B cell (primary cell): ENCODE data around the gene NBPF3. TPM values are rescaled to one million over a fixed set of nuclear protein-coding genes. Genes with fewer than 3 reads are reported as not detected.
A peak's percentile ranks its signal among the peaks of the same experiment; 100 is the strongest.

Experiments
- ATAC-seq: fragments of 200-7000 bp; cut with Tn5 transposase; one replicate; pipeline ENCODE4 v1.10.0; 2021; ENCODE audit warnings: low read depth, mild to moderate bottlenecking, moderate number of reproducible peaks, moderate library complexity
- CTCF ChIA-PET: fragments of 350-600 bp; sonication (Branson Sonifier 250); formaldehyde crosslinking; loops from one replicate; lab custom pipeline; 2021; ENCODE audit warnings: antibody characterized with exemption, inconsistent platforms; lab: Charles Lee
- POLR2A ChIA-PET: fragments of 350-600 bp; sonication (Branson Sonifier 250); formaldehyde crosslinking; loops from one replicate; lab custom pipeline; 2021; ENCODE audit warnings: antibody characterized with exemption; lab: Charles Lee
- DNase-seq: peaks from one replicate; pipeline ENCODE4 v3.0.0; 2013
- H2AFZ ChIP-seq: 2 replicates; pipeline ENCODE4 v1.6.1; 2012; ENCODE audit warnings: mild to moderate bottlenecking, low read depth, low read length; ENCODE audit not compliant: insufficient read depth, poor library complexity, severe bottlenecking
- H3K27ac ChIP-seq, 2 donors: 1 replicate in 1 of 2; 2 replicates in 1 of 2; pipeline ENCODE4 v1.5.1; 2012 to 2013; ENCODE audit warnings: low read length in 2 of 2, mild to moderate bottlenecking in 2 of 2, moderate library complexity in 1 of 2
- H3K27me3 ChIP-seq, 4 experiments: fragments of 200-600 bp in 1 of 4; sonication (generic) in 1 of 4; replicated peaks in 1 of 4; 1 replicate in 2 of 4; 2 replicates in 2 of 4; pipeline versions ENCODE4 v1.6.1 to v1.7.0; 2013 to 2016; ENCODE audit warnings: low read length in 3 of 4, mild to moderate bottlenecking in 2 of 4, mixed read lengths in 1 of 4, moderate library complexity in 1 of 4; ENCODE audit not compliant: insufficient read depth in 4 of 4, control insufficient read depth in 3 of 4; ENCODE audit errors: control extremely low read depth in 1 of 4
- H3K36me3 ChIP-seq, 2 experiments: replicated peaks in 1 of 2; 1 replicate in 1 of 2; 2 replicates in 1 of 2; pipeline versions ENCODE4 v1.6.1 to v1.7.1; 2013; ENCODE audit warnings: low read length in 1 of 2; ENCODE audit not compliant: insufficient read depth in 2 of 2, control insufficient read depth in 1 of 2; ENCODE audit errors: control extremely low read depth in 1 of 2, extremely low read depth in 1 of 2
- H3K4me1 ChIP-seq, 2 donors: fragments of 200-600 bp in 1 of 2; sonication (generic) in 1 of 2; 1 replicate in 1 of 2; 2 replicates in 1 of 2; pipeline versions ENCODE4 v1.5.1 to v1.6.1; 2013 to 2017; ENCODE audit warnings: low read length in 2 of 2; ENCODE audit not compliant: control insufficient read depth in 2 of 2, insufficient read depth in 2 of 2
- H3K4me2 ChIP-seq: replicated peaks from 2 replicates; pipeline ENCODE3; 2012; ENCODE audit warnings: mild to moderate bottlenecking, low read depth, low read length; ENCODE audit not compliant: poor library complexity, severe bottlenecking
- H3K4me3 ChIP-seq, 5 experiments: fragments of 200-600 bp in 1 of 5; sonication (generic) in 1 of 5; 1 replicate in 3 of 5; 2 replicates in 2 of 5; pipeline versions ENCODE4 v1.5.1 to v1.7.0; 2011 to 2016; ENCODE audit warnings: low read length in 4 of 5, mild to moderate bottlenecking in 4 of 5, low read depth in 2 of 5, control low read depth in 1 of 5, moderate library complexity in 1 of 5; ENCODE audit not compliant: insufficient read depth in 1 of 5; ENCODE audit errors: control extremely low read depth in 1 of 5, extremely low read depth in 1 of 5
- H3K79me2 ChIP-seq: fragments of 200-600 bp; sonication (generic); one replicate; pipeline ENCODE4 v1.6.0; 2016; ENCODE audit warnings: low read length; ENCODE audit not compliant: control insufficient read depth, insufficient read depth
- H3K9ac ChIP-seq: fragments of 200-600 bp; sonication (generic); 2 replicates; pipeline ENCODE4 v1.6.1; 2017; ENCODE audit warnings: mild to moderate bottlenecking, low read length, moderate library complexity
- H3K9me3 ChIP-seq, 3 donors: one replicate each; pipeline versions ENCODE4 v1.6.1 to v1.7.1; 2013; ENCODE audit warnings: low read length in 2 of 3; ENCODE audit not compliant: control insufficient read depth in 2 of 3, insufficient read depth in 1 of 3; ENCODE audit errors: control extremely low read depth in 1 of 3
- H4K20me1 ChIP-seq: 2 replicates; pipeline ENCODE4 v1.6.0; 2012; ENCODE audit warnings: mild to moderate bottlenecking, low read length; ENCODE audit not compliant: insufficient read depth, control insufficient read depth, poor library complexity, severe bottlenecking
- H3K27ac Mint-ChIP-seq: one replicate; pipeline ENCODE4 v1.8.0; 2021; ENCODE audit warnings: mixed read lengths
- H3K27me3 Mint-ChIP-seq: one replicate; pipeline ENCODE4 v1.8.0; 2021; ENCODE audit warnings: mixed read lengths
- H3K4me1 Mint-ChIP-seq: one replicate; pipeline ENCODE4 v1.8.0; 2021; ENCODE audit warnings: mixed read lengths
- H3K4me3 Mint-ChIP-seq: one replicate; pipeline ENCODE4 v1.8.0; 2021; ENCODE audit warnings: mixed read lengths
- H3K9me3 Mint-ChIP-seq: one replicate; pipeline ENCODE4 v1.8.0; 2022; ENCODE audit warnings: mixed read lengths; ENCODE audit not compliant: insufficient read depth
- EZH2 ChIP-seq: IDR thresholded peaks from 2 replicates; pipeline ENCODE4 v1.6.1; 2012; ENCODE audit warnings: borderline replicate concordance, low read depth, mild to moderate bottlenecking, moderate library complexity, low read length; ENCODE audit not compliant: insufficient read depth, poor library complexity, severe bottlenecking
- WGBS: methylation state at CpG from one replicate; pipeline ENCODE4 v1.1.5; 2013; ENCODE audit warnings: missing lambda C conversion rate; ENCODE audit not compliant: insufficient coverage; 5-methylcytosine and 5-hydroxymethylcytosine counted together
- intact Hi-C: fragments of 100-400 bp; cut with micrococcal nuclease; formaldehyde crosslinking; loops from one replicate; pipeline ENCODE4 v1.10.0; 2022
- polyA plus RNA-seq: library from polyadenylated mRNA; depleted of rRNA; stranded (reverse); fragments of >200 nt; gene quantifications from 2 replicates; pipeline ENCODE4 v1.2.3, GENCODE V29; 2012
- total RNA-seq, 2 donors: library from RNA; stranded (reverse); fragments of 120-200 nt in 1 of 2; gene quantifications; 1 replicate in 1 of 2; 2 replicates in 1 of 2; pipeline versions ENCODE4 v1.2.3 to v1.2.4, GENCODE V29; 2013 to 2022
- TF ChIP-seq, protein P1 (sequence below): fragments of 200-600 bp; IDR thresholded peaks from one replicate; pipeline ENCODE4 v1.8.0; 2022; ENCODE audit warnings: antibody characterized with exemption, mild to moderate bottlenecking

NBPF3 gene
- total and polyA plus RNA-seq, 2 donors (not counting 1 experiment from before 2014, with no cell fraction given), result 2.0 to 4.2 TPM

DNA sequence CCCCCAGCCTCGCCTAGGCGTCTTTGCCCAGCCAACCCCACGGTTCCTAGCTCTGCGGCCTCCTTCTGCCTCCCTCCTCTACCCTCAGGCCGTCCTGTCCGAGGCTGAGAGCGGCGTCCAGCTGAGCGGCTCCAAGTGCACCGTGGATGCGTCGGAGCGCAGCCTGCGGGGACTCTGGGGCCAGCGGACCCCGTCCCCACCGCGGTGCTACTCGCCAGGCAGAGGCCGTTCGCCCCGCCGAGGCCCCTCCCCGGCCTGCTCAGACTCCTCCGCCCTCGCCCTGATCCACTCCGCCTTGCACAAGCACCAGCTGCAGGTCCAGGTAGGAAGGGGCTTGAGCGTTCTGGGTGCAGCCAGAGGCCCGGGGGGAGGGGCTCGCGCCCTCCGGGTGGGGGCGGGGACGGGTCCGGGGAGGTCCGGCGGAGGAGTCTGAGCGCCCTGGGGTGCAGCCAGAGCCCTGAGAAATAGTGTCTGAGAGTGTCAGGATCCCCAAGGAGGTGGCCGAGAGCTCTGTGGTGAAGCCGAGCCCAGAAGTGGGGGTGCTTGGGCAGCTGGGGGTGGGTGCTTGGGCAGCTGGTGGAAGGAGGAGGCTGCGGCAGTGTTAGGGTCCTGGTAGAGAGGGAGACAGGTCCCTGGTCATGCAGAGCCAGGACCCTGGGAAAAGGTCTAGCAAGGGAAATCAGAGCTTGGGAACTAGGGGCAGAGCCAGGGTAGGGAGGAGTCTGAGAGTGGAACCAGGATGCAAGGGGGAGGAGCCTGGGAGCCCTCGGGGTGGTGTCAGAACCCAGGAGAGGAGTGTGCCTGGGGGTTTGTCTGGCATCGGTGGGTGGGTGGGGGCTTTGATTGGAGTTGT lies 3.2 kb upstream of the NBPF3 start:
- Histone ChIP-seq H3K9ac (no peak overlapping the region), H3K27ac (no peak overlapping the region), H3K4me1 (peaks cover 8 to 11% of the 10 kb centered on the region in 2 donors), H4K20me1 (no peaks in the 10 kb centered on the region), H3K9me3 (peaks cover 0 to 3% (median 0%) of the 10 kb centered on the region in 3 donors), H3K27me3 (peaks cover 0 to 27% (median 0%) of the 10 kb centered on the region in 4 experiments), H3K4me2 (peak overlapping the region; percentile 48), H3K79me2 (peaks cover 8% of the 10 kb centered on the region), H3K36me3 (no peaks in the 10 kb centered on the region), H2AFZ (peak overlapping the region; percentile 54), H3K4me3 (peak overlapping the region in 1 of 5 experiments; percentile 37)
- Mint-ChIP-seq H3K9me3 (no peaks in the 10 kb centered on the region), H3K4me1 (peaks cover 13% of the 10 kb centered on the region), H3K4me3 (no peak overlapping the region), H3K27ac (no peak overlapping the region), H3K27me3 (peaks cover 26% of the 10 kb centered on the region)
- no peak for ATAC-seq
- intact Hi-C loops, result no loop called here
- 24% methylated on average over 42 of the region's 43 CpGs for WGBS
- CTCF ChIA-PET, result no interaction called here
- no peak for TF ChIP-seq EZH2
- TF ChIP-seq, protein P1, sequence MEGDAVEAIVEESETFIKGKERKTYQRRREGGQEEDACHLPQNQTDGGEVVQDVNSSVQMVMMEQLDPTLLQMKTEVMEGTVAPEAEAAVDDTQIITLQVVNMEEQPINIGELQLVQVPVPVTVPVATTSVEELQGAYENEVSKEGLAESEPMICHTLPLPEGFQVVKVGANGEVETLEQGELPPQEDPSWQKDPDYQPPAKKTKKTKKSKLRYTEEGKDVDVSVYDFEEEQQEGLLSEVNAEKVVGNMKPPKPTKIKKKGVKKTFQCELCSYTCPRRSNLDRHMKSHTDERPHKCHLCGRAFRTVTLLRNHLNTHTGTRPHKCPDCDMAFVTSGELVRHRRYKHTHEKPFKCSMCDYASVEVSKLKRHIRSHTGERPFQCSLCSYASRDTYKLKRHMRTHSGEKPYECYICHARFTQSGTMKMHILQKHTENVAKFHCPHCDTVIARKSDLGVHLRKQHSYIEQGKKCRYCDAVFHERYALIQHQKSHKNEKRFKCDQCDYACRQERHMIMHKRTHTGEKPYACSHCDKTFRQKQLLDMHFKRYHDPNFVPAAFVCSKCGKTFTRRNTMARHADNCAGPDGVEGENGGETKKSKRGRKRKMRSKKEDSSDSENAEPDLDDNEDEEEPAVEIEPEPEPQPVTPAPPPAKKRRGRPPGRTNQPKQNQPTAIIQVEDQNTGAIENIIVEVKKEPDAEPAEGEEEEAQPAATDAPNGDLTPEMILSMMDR, result no peak
- POLR2A ChIA-PET, result no interaction called here
- no peak for DNase-seq

DNA sequence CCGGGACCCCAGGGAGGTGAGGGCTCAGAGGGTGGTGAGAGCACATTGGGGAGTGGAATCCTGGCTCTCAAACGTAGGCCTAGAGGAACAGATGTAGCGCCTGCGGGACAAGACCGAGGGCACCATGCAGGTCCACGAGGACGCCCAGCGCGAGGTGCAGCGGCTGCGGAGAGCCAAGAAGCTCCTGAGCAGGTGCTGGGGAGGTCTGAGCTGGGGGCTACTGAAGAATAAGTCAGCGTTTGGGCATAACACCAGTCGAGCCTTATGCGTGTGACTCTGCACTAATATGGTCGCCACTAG lies 2.6 kb upstream of the NBPF3 start:
- H3K36me3 ChIP-seq, result no peaks in the 10 kb centered on the region
- H3K4me3 Mint-ChIP-seq, result no peak overlapping the region
- ATAC-seq (no peak), DNase-seq (no peak)
- H3K9ac ChIP-seq, result no peak overlapping the region
- TF ChIP-seq EZH2, result no peak
- TF ChIP-seq, protein P1, result no peak
- intact Hi-C loops, result no loop called here
- peaks cover 8 to 11% of the 10 kb centered on the region in 2 donors for H3K4me1 ChIP-seq
- peaks cover 13% of the 10 kb centered on the region for H3K4me1 Mint-ChIP-seq
- no peak overlapping the region for H3K27ac Mint-ChIP-seq
- H3K9me3 Mint-ChIP-seq, result no peaks in the 10 kb centered on the region
- 63% methylated on average over 11 of the region's 15 CpGs for WGBS
- peaks cover 0 to 3% (median 0%) of the 10 kb centered on the region in 3 donors for H3K9me3 ChIP-seq
- peak overlapping the region in 1 of 5 experiments; percentile 37 for H3K4me3 ChIP-seq
- ChIA-PET CTCF (no interaction called here), POLR2A (no interaction called here)
- peak overlapping the region; percentile 48 for H3K4me2 ChIP-seq
- no peak overlapping the region for H3K27ac ChIP-seq
- H3K79me2 ChIP-seq, result peaks cover 8% of the 10 kb centered on the region
- peak overlapping the region; percentile 54 for H2AFZ ChIP-seq
- peaks cover 26% of the 10 kb centered on the region for H3K27me3 Mint-ChIP-seq
- H4K20me1 ChIP-seq, result no peaks in the 10 kb centered on the region
- H3K27me3 ChIP-seq, result peaks cover 0 to 27% (median 0%) of the 10 kb centered on the region in 4 experiments
